ENCODE measurements around the gene IL2RA. TPM values are rescaled to one million over a fixed set of nuclear protein-coding genes. Genes with fewer than 3 reads are reported as not detected.

Gene IL2RA
- total and polyA plus RNA-seq, 7 donors = 0.08 to 1.8 (median 0.20) TPM

- ATAC-seq (no peak), DNase-seq (no peak)
- 93 to 96% (median 94%) methylated on average over 9 of the region's 9 CpGs for WGBS, 3 donors
- no peaks in the 10 kb centered on the region for H3K27me3 ChIP-seq (ENCODE audit: insufficient read depth in 3 of 3, low read length in 2 of 3)
- intact Hi-C loops (cut with DNase I) = no loop called here
- no peaks in the 10 kb centered on the region for H3K4me1 ChIP-seq
- H3K4me3 ChIP-seq = no peak overlapping the region
- no peak for TF ChIP-seq CTCF (IDR thresholded peaks at IDR 0.05)
- no peaks in the 10 kb centered on the region for H3K9me3 ChIP-seq
- H3K36me3 ChIP-seq (ENCODE audit: insufficient read depth in 1 of 2, low read depth in 1 of 2) = peaks cover 0 to 14% of the 10 kb centered on the region in 2 donors
- no peak overlapping the region for H3K27ac ChIP-seq
These were observed 93.3 kb downstream of the IL2RA start for GRCh38 chr10:5968681-5969453.

DNA sequence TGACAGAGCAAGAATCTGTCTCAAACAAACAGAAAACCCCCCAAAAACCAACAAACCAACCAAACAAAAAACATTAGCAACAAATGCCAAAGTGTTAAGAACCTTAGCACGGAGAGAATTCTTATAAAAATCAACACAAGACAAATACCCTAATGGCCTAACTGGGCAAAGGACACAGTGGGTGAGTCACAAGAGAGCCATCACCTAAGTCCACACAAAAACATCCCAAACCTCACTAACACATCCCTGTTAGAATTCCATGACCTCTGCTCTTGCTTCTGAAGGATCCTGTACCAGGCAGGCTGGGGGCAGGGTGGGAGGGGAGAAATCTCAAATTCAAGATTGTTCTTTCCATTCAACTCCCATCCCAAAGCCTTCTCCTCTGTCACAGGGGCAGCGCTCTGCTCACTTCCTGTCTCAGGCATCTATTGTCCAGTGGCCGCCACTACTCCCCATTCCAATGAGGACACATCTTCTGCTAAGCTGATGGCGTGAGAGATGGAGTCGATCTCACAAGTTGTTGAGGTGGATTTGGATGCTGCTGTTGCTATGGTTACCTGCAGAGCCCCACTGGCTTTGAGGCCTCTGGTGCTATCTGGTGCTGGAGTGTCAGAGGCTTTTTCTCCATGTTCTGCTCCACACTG lies 94.0 kb downstream of the IL2RA start:
- intact Hi-C loops (cut with DNase I) = no loop called here
- Histone ChIP-seq H3K4me3 (no peak overlapping the region), H3K36me3 (ENCODE audit: insufficient read depth in 1 of 2, low read depth in 1 of 2) (peaks cover 0 to 21% of the 10 kb centered on the region in 2 donors), H3K27me3 (ENCODE audit: insufficient read depth in 3 of 3, low read length in 2 of 3) (no peaks in the 10 kb centered on the region), H3K27ac (no peak overlapping the region), H3K9me3 (no peaks in the 10 kb centered on the region), H3K4me1 (no peaks in the 10 kb centered on the region)
- no peak for TF ChIP-seq CTCF (IDR thresholded peaks at IDR 0.05)
- 84 to 99% (median 94%) methylated on average over 5 of the region's 5 CpGs for WGBS, 3 donors
- ATAC-seq (no peak), DNase-seq (no peak)

GRCh38 chr10:5965266-5965665 lies 96.9 kb downstream of the IL2RA start:
- Histone ChIP-seq H3K4me1 (no peaks in the 10 kb centered on the region), H3K4me3 (no peak overlapping the region), H3K27me3 (ENCODE audit: insufficient read depth in 3 of 3, low read length in 2 of 3) (no peaks in the 10 kb centered on the region), H3K9me3 (no peaks in the 10 kb centered on the region), H3K36me3 (ENCODE audit: insufficient read depth in 1 of 2, low read depth in 1 of 2) (peaks cover 0 to 46% of the 10 kb centered on the region in 2 donors), H3K27ac (no peak overlapping the region)
- TF ChIP-seq CTCF (IDR thresholded peaks at IDR 0.05) = no peak
- DNase-seq = no peak
- intact Hi-C loops (cut with DNase I) = no loop called here
- no peak for ATAC-seq
- 81 to 86% (median 83%) methylated on average over 8 of the region's 8 CpGs for WGBS, 3 donors

DNA sequence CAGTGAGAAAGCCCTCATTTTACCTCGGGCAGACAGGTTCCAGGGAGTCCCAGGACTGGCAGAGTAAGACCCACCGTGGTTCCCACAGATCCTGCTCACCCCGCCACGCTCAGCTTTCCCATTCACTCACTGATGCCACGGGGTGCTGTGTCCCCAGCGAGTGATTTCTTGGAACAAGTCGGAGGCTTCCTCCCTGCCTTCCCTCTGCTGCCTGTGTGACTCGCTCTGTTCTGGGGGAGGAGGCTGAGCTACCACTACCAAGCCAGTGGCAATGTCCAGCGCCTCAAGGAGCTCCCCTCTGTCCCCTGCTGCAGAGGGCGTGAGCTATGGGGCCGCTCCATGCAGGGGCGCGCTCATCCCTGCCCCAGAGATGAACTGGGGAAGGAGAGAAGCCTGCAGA lies 97.4 kb downstream of the IL2RA start:
- Histone ChIP-seq H3K27me3 (ENCODE audit: insufficient read depth in 3 of 3, low read length in 2 of 3) (no peaks in the 10 kb centered on the region), H3K36me3 (ENCODE audit: insufficient read depth in 1 of 2, low read depth in 1 of 2) (peaks cover 0 to 52% of the 10 kb centered on the region in 2 donors), H3K4me3 (no peak overlapping the region), H3K9me3 (no peaks in the 10 kb centered on the region), H3K27ac (no peak overlapping the region), H3K4me1 (no peaks in the 10 kb centered on the region)
- DNase-seq (no peak), ATAC-seq (no peak)
- WGBS, 3 donors = 91 to 94% (median 91%) methylated on average over 13 of the region's 13 CpGs
- intact Hi-C loops (cut with DNase I) = no loop called here
- TF ChIP-seq CTCF (IDR thresholded peaks at IDR 0.05) = no peak

All from psoas muscle (tissue), 8 donors.